K562 (cell line): Measurements from ENCODE around the gene DTL.

ENCODE experiments used
- CEBPB ChIP-seq: fragments of 450-650 bp; IDR thresholded peaks from 2 replicates; pipeline ENCODE4 v1.6.1; 2016; ENCODE audit warnings: missing genetic modification characterization, missing compliant biosample characterization
- CHD2 ChIP-seq: IDR thresholded peaks from 2 replicates; pipeline ENCODE4 v1.6.1; 2011; ENCODE audit warnings: low read depth, low read length
- CTCF ChIP-seq, 3 experiments: IDR thresholded peaks in 2 of 3; conservative IDR thresholded peaks in 1 of 3; 2 replicates each; pipeline ENCODE4 v1.5.1; 2011 to 2012; ENCODE audit warnings: low read length in 3 of 3, mild to moderate bottlenecking in 3 of 3, control low read depth in 2 of 3, improper control_type of control experiment in 1 of 3, inconsistent platforms in 1 of 3, low read depth in 1 of 3, mixed read lengths in 1 of 3, moderate library complexity in 1 of 3; ENCODE audit not compliant: insufficient read depth in 2 of 3
- ETS1 ChIP-seq: conservative IDR thresholded peaks from 2 replicates; pipeline ENCODE4 v1.6.1; 2011; ENCODE audit warnings: low read depth, mild to moderate bottlenecking, low read length; ENCODE audit not compliant: control insufficient read depth
- EZH2 ChIP-seq: IDR thresholded peaks from 2 replicates; pipeline ENCODE4 v1.6.1; 2012; ENCODE audit warnings: low read depth, mild to moderate bottlenecking, inconsistent platforms, low read length, borderline replicate concordance
- NCOA1 ChIP-seq: fragments of 450-650 bp; IDR thresholded peaks from 2 replicates; pipeline ENCODE4 v1.6.1; 2016; ENCODE audit warnings: low read depth
- POLR2A ChIP-seq: fragments of 450-650 bp; conservative IDR thresholded peaks from 2 replicates; pipeline ENCODE4 v1.6.1; 2016
- POLR2AphosphoS5 ChIP-seq: IDR thresholded peaks from 2 replicates; pipeline ENCODE4 v1.6.1; 2011; ENCODE audit warnings: mild to moderate bottlenecking, low read depth, low read length, moderate library complexity; ENCODE audit not compliant: control insufficient read depth, insufficient read depth
- RAD21 ChIP-seq, 2 experiments: fragments of 250-450 bp in 1 of 2; fragments of 450-650 bp in 1 of 2; sonication (Bioruptor Pico) in 1 of 2; formaldehyde crosslinking in 1 of 2; IDR thresholded peaks in 1 of 2; conservative IDR thresholded peaks in 1 of 2; 2 replicates each; pipeline versions ENCODE4 v1.4.0 to v1.8.0; 2020 to 2022; ENCODE audit warnings: mild to moderate bottlenecking in 2 of 2, moderate library complexity in 1 of 2
- SAFB ChIP-seq: fragments of 200-400 bp; formaldehyde crosslinking; IDR thresholded peaks from 2 replicates; pipeline ENCODE4 v1.6.1; 2017; ENCODE audit warnings: low read depth, low read length, borderline replicate concordance
- SMARCE1 ChIP-seq: fragments of 450-650 bp; IDR thresholded peaks from 2 replicates; pipeline ENCODE4 v1.7.1; 2016; ENCODE audit warnings: mild to moderate bottlenecking
- SMC3 ChIP-seq: conservative IDR thresholded peaks from 2 replicates; pipeline ENCODE4 v1.6.1; 2011; ENCODE audit warnings: low read depth, low read length, improper control_type of control experiment; ENCODE audit not compliant: insufficient read depth
- SREBF2 ChIP-seq: sonication (generic); formaldehyde crosslinking; IDR thresholded peaks from 2 replicates; pipeline ENCODE4 v1.4.0; 2020; ENCODE audit warnings: mild to moderate bottlenecking, missing genetic modification reagents
- ZBTB34 ChIP-seq: fragments of 250-450 bp; sonication (Bioruptor Pico); IDR thresholded peaks from 2 replicates; pipeline ENCODE4 v1.8.0; 2021; ENCODE audit warnings: mild to moderate bottlenecking, moderate library complexity

- TF ChIP-seq ZBTB34 (CRISPR knock-in tag) (no peak), CHD2 (no peak), SMC3 (no peak), POLR2A (no peak), CTCF (IDR thresholded peaks at IDR 0.05 in 2 of 3, conservative IDR thresholded peaks at IDR 0.05 in 1 of 3; ENCODE audit: insufficient read depth in 2 of 3, low read depth in 1 of 3, low read length in 3 of 3) (no peak), POLR2AphosphoS5 (no peak), SREBF2 (CRISPR knock-in tag) (no peak), RAD21 (CRISPR knock-in tag; conservative IDR thresholded peaks at IDR 0.05 in 1 of 2, IDR thresholded peaks at IDR 0.05 in 1 of 2) (no peak), EZH2 (no peak), NCOA1 (no peak), CEBPB (no peak), ETS1 (no peak), SMARCE1 (no peak), SAFB (no peak)
Measured at GRCh38 chr1:212089560-212090163, 54.1 kb downstream of the DTL start.
